HepG2 (cell line): ENCODE data around the gene ADAMTS13. TPM values are rescaled to one million over a fixed set of nuclear protein-coding genes. Genes with fewer than 3 reads are reported as not detected.

ENCODE experiments used
- CBX1 ChIP-seq: IDR thresholded peaks from one replicate; pipeline ENCODE4 v1.6.1; 2016; ENCODE audit warnings: antibody characterized with exemption, low read depth
- HDAC1 ChIP-seq: sonication (generic); formaldehyde crosslinking; IDR thresholded peaks from 2 replicates; pipeline ENCODE4 v1.5.1; 2020; ENCODE audit warnings: mild to moderate bottlenecking, missing genetic modification reagents
- HMGXB4 ChIP-seq, 2 experiments: sonication (generic) in 1 of 2; formaldehyde crosslinking in 1 of 2; IDR thresholded peaks; 2 replicates each; pipeline versions ENCODE4 v1.4.0 to v1.6.1; 2018 to 2020; ENCODE audit warnings: missing genetic modification reagents in 2 of 2, borderline replicate concordance in 1 of 2, low read depth in 1 of 2, mild to moderate bottlenecking in 1 of 2, missing biosample characterization in 1 of 2
- KAT2B ChIP-seq: fragments of 150-350 bp; IDR thresholded peaks from 2 replicates; pipeline ENCODE4 v1.6.1; 2014; ENCODE audit warnings: low read depth, low read length, borderline replicate concordance
- MTF1 ChIP-seq: sonication (generic); formaldehyde crosslinking; IDR thresholded peaks from 2 replicates; pipeline ENCODE4 v1.5.0; 2020; ENCODE audit warnings: missing genetic modification reagents
- NR1H2 ChIP-seq: sonication (generic); formaldehyde crosslinking; IDR thresholded peaks from 2 replicates; pipeline ENCODE4 v1.8.1; 2022; ENCODE audit warnings: low read depth, missing genetic modification reagents, borderline replicate concordance
- PITX1 ChIP-seq: sonication (generic); formaldehyde crosslinking; IDR thresholded peaks from 2 replicates; pipeline ENCODE4 v1.5.1; 2020; ENCODE audit warnings: mild to moderate bottlenecking, missing genetic modification reagents
- RAD51 ChIP-seq: fragments of 450-650 bp; IDR thresholded peaks from 2 replicates; pipeline ENCODE4 v1.6.1; 2016; ENCODE audit warnings: borderline replicate concordance
- RNF2 ChIP-seq: fragments of 450-650 bp; conservative IDR thresholded peaks from 2 replicates; pipeline ENCODE4 v1.6.1; 2016; ENCODE audit warnings: low read depth
- SNAPC4 ChIP-seq: sonication (generic); formaldehyde crosslinking; IDR thresholded peaks from 2 replicates; pipeline ENCODE4 v1.4.0; 2020; ENCODE audit warnings: mild to moderate bottlenecking, missing genetic modification reagents
- USF2 ChIP-seq, 2 experiments: sonication (generic) in 1 of 2; formaldehyde crosslinking in 1 of 2; IDR thresholded peaks; 2 replicates each; pipeline versions ENCODE4 v1.5.1 to v1.6.1; 2011 to 2020; ENCODE audit warnings: borderline replicate concordance in 1 of 2, low read depth in 1 of 2, low read length in 1 of 2, mild to moderate bottlenecking in 1 of 2, missing genetic modification reagents in 1 of 2, moderate library complexity in 1 of 2
- ZBTB7B ChIP-seq: sonication (generic); formaldehyde crosslinking; IDR thresholded peaks from 2 replicates; pipeline ENCODE4 v1.4.0; 2020; ENCODE audit warnings: missing genetic modification reagents
- ZMYM3 ChIP-seq: sonication (generic); formaldehyde crosslinking; IDR thresholded peaks from 2 replicates; pipeline ENCODE4 v1.5.1; 2020; ENCODE audit warnings: mild to moderate bottlenecking, missing genetic modification reagents
- ZNF503 ChIP-seq: sonication (generic); formaldehyde crosslinking; IDR thresholded peaks from 2 replicates; pipeline ENCODE4 v1.4.0; 2020; ENCODE audit warnings: missing genetic modification reagents
- ZNF678 ChIP-seq: sonication (generic); formaldehyde crosslinking; IDR thresholded peaks from 2 replicates; pipeline ENCODE4 v1.4.0; 2020; ENCODE audit warnings: mild to moderate bottlenecking, missing genetic modification reagents
- ZNF768 ChIP-seq: sonication (generic); formaldehyde crosslinking; IDR thresholded peaks from 2 replicates; pipeline ENCODE4 v1.4.0; 2020; ENCODE audit warnings: missing genetic modification reagents
- ZNF781 ChIP-seq: sonication (generic); formaldehyde crosslinking; IDR thresholded peaks from 2 replicates; pipeline ENCODE4 v1.5.1; 2020; ENCODE audit warnings: borderline replicate concordance, mild to moderate bottlenecking, missing genetic modification reagents; ENCODE audit errors: not compliant biosample characterization
- ZNF782 ChIP-seq: sonication (generic); formaldehyde crosslinking; IDR thresholded peaks from 2 replicates; pipeline ENCODE4 v1.4.0; 2020; ENCODE audit warnings: missing genetic modification reagents, mild to moderate bottlenecking, borderline replicate concordance
- polyA plus RNA-seq, 8 experiments: library from polyadenylated mRNA; depleted of rRNA in 3 of 8; stranded (reverse) in 7 of 8; unstranded in 1 of 8; fragments of >200 nt; fragmentation: Illumina TruSeq in 4 of 8; extraction: Trizol in 4 of 8; gene quantifications; 2 replicates each; pipeline versions ENCODE4 v1.2.1 to v1.2.3, GENCODE V29; 2011 to 2016; ENCODE audit warnings: low read depth in 4 of 8, missing spikeins in 1 of 8, mixed read lengths in 1 of 8; ENCODE audit not compliant: insufficient read depth in 1 of 8
- total RNA-seq, 5 experiments: library from RNA; depleted of rRNA; stranded (reverse); fragments of >200 nt; fragmentation: Illumina TruSeq; extraction: Trizol; gene quantifications; 2 replicates each; pipeline ENCODE4 v1.2.3, GENCODE V29; 2016; ENCODE audit warnings: low read depth in 1 of 5

Gene ADAMTS13
- total and polyA plus RNA-seq, 2 of the 13 experiments (the other 11 are each of a cell fraction or from before 2014, with no cell fraction given) = 0.91 to 4.5 TPM

GRCh38 chr9:133429641-133430161, 7.5 kb downstream of the ADAMTS13 start (continued):
- TF ChIP-seq SNAPC4 (no peak), KAT2B (no peak), PITX1 (CRISPR knock-in tag) (no peak), ZNF503 (CRISPR knock-in tag) (no peak), NR1H2 (CRISPR knock-in tag) (no peak), ZNF781 (CRISPR knock-in tag) (no peak), ZNF678 (CRISPR knock-in tag) (no peak), HMGXB4 (CRISPR knock-in tag; IDR thresholded peaks at IDR 0.05; ENCODE audit: borderline replicate concordance in 1 of 2, low read depth in 1 of 2) (no peak), MTF1 (no peak), ZMYM3 (no peak), RAD51 (no peak), CBX1 (no peak), ZBTB7B (CRISPR knock-in tag) (no peak), RNF2 (no peak), USF2 (IDR thresholded peaks at IDR 0.05; ENCODE audit: low read depth, low read length) (no peak), USF2 (CRISPR knock-in tag; IDR thresholded peaks at IDR 0.05; ENCODE audit: borderline replicate concordance) (no peak), HDAC1 (CRISPR knock-in tag) (0 out of 2 replicates have a peak, but pooled peaks have one; percentile 25), ZNF768 (no peak), ZNF782 (CRISPR knock-in tag) (no peak)
